Activated CD4-positive, CD25-positive, alpha-beta regulatory T cell (primary cell): Measurements from ENCODE around the gene CMTR1.

Source experiments
- DNase-seq, 4 experiments: peaks; one replicate each; lab custom pipeline; 2025; lab: John Stamatoyannopoulos, UW

Gene CMTR1

GRCh38 chr6:37513576-37513975, 80.6 kb downstream of the CMTR1 start:
- DNase-seq: no peak

GRCh38 chr6:37514321-37514771, 81.3 kb downstream of the CMTR1 start:
- DNase-seq: peak in 1 of 4 experiments; percentile 15

GRCh38 chr6:37514837-37515236, 81.8 kb downstream of the CMTR1 start:
- DNase-seq: no peak

- DNase-seq: no peak
These were observed 82.7 kb downstream of the CMTR1 start for GRCh38 chr6:37515712-37516075.

- peak; percentile 54 to 75 (median 67) for DNase-seq
These were observed 83.3 kb downstream of the CMTR1 start for GRCh38 chr6:37516076-37516919.

- no peak for DNase-seq
These were observed 83.9 kb downstream of the CMTR1 start for GRCh38 chr6:37516920-37517405.

GRCh38 chr6:37517411-37517812, 84.4 kb downstream of the CMTR1 start:
- DNase-seq: peak; percentile 20 to 40 (median 30)

GRCh38 chr6:37518116-37518515, 85.1 kb downstream of the CMTR1 start:
- DNase-seq: no peak

GRCh38 chr6:37519461-37519860, 86.4 kb downstream of the CMTR1 start:
- DNase-seq: no peak

GRCh38 chr6:37520926-37521325, 87.9 kb downstream of the CMTR1 start:
- no peak for DNase-seq

GRCh38 chr6:37521674-37522073, 88.7 kb downstream of the CMTR1 start:
- DNase-seq: no peak

GRCh38 chr6:37522836-37523235, 89.8 kb downstream of the CMTR1 start:
- DNase-seq: no peak

GRCh38 chr6:37523412-37523811, 90.4 kb downstream of the CMTR1 start:
- DNase-seq: no peak

- no peak for DNase-seq
These were observed 91.3 kb downstream of the CMTR1 start for GRCh38 chr6:37524025-37524969.

- DNase-seq: no peak
These were observed 91.9 kb downstream of the CMTR1 start for GRCh38 chr6:37524970-37525318.

GRCh38 chr6:37525460-37526357, 92.7 kb downstream of the CMTR1 start:
- DNase-seq: no peak

- no peak for DNase-seq
These were observed 95.5 kb downstream of the CMTR1 start for GRCh38 chr6:37528541-37528940.

GRCh38 chr6:37530297-37530696, 97.3 kb downstream of the CMTR1 start:
- DNase-seq: no peak

GRCh38 chr6:37531026-37531425, 98.0 kb downstream of the CMTR1 start:
- DNase-seq: no peak
